WI38 (cell line): ENCODE data around the gene SLC2A14.
"Not testable (repeated sequence)": the region's sequence is repeated elsewhere in the genome, so short reads cannot be mapped to it uniquely, and the experiment has no call there.

Experiments used
- H3K4me3 ChIP-seq: 2 replicates; pipeline ENCODE4 v1.5.1; 2011; ENCODE audit warnings: low read depth, mild to moderate bottlenecking, control low read depth, low read length
- TF ChIP-seq, protein P1 (sequence below): IDR thresholded peaks from 2 replicates; pipeline ENCODE4 v1.5.1; 2012; ENCODE audit warnings: low read depth, mild to moderate bottlenecking, control low read depth, low read length

SLC2A14 gene

GRCh38 chr12:7837366-7837765, 35.3 kb downstream of the SLC2A14 start:
- no peak overlapping the region for H3K4me3 ChIP-seq
- TF ChIP-seq, protein P1, sequence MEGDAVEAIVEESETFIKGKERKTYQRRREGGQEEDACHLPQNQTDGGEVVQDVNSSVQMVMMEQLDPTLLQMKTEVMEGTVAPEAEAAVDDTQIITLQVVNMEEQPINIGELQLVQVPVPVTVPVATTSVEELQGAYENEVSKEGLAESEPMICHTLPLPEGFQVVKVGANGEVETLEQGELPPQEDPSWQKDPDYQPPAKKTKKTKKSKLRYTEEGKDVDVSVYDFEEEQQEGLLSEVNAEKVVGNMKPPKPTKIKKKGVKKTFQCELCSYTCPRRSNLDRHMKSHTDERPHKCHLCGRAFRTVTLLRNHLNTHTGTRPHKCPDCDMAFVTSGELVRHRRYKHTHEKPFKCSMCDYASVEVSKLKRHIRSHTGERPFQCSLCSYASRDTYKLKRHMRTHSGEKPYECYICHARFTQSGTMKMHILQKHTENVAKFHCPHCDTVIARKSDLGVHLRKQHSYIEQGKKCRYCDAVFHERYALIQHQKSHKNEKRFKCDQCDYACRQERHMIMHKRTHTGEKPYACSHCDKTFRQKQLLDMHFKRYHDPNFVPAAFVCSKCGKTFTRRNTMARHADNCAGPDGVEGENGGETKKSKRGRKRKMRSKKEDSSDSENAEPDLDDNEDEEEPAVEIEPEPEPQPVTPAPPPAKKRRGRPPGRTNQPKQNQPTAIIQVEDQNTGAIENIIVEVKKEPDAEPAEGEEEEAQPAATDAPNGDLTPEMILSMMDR = no peak

- no peak overlapping the region for H3K4me3 ChIP-seq
- TF ChIP-seq, protein P1 = no peak
Observed at GRCh38 chr12:7835766-7836165, 36.9 kb downstream of the SLC2A14 start.

- TF ChIP-seq, protein P1 = no peak
- no peak overlapping the region for H3K4me3 ChIP-seq
Observed at GRCh38 chr12:7835116-7835515, 37.6 kb downstream of the SLC2A14 start.

DNA sequence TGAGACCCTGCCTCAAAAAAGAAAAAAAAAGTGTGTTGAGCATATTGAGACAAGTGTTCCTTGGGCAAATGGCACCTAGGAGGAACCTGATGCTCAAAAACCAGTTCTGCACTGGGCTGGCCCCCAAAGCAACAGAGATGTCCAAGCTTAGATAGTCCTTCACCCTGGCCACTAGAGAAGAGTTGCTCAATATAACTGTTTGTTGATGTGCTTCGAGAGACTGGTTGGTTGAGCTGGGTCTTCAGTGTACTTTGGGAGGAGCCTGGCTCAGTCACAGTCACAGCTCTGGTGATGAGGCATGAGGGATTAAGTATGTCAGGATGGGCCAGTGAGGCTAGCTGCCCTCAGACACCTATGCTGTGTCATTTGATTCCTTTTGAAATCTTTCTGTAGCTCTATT, 38.0 kb downstream of the SLC2A14 start:
- H3K4me3 ChIP-seq = no peak overlapping the region
- TF ChIP-seq, protein P1 = no peak

DNA sequence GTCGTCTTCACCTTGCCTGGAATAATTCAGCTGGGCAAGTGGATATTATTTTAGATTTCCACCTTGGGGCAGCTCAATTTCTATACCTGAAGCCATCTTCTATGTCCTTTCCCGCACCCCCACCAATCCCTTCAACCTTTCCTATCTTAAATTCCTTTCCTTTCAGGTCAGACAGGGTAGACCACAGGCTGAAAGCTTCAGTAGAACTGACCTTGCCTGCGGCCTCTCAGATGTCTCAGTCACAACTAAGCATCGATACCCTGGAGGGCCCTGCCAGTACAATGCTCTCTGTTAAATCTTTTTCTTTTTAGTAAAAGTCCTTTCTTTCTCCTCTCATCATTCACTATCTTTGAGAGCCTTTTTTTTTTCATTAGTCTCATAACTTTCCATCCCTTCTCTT, 38.9 kb downstream of the SLC2A14 start:
- H3K4me3 ChIP-seq = no peak overlapping the region
- TF ChIP-seq, protein P1 = no peak

DNA sequence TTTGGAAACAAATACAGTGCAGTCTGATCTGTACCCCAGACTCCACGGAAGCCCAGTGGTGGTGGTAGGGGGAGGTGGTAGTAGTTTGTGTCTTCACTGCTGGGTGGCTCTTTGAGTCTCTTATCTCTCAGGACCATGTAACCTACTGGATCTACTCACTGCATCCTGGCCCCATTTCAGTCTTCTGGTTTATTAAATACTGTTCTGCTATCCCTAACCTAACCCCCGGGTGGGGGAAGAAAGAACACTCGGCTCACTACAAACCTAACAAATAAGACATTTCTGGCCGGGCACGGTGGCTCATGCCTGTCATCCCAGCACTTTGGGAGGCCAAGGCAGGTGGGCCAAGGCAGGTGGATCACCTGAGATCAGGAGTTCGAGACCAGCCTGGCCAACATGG, 39.5 kb downstream of the SLC2A14 start:
- H3K4me3 ChIP-seq = not testable (repeated sequence)

DNA sequence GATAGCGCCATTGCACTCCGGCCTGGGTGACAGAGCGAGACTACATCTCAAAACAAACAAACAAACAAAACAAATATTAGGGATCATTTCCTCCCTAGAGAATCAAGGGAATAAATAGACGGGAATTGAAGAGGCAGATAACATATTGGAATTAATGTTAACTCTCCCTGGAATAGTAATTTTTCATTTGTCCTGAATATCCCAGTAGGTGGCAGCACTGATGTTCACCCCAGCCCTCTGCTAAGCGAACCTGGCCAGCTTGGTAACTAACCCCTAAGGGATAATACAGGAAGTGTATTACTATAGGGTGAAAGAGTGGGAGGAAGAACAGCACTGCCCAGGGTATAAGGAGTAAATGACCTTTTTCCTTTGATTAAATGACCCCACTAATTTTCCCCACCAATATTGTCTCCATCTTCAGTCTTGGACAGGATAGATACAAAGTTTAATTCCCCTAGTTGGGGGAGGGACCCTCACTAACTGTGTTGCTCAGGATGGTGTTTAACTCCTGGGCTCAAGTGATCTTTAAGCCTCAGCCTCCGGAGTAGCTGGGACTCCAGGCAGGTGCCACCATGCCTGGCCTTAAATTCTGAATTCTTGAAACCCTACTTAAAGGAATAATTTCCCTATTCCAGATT, 40.5 kb downstream of the SLC2A14 start:
- no peak overlapping the region for H3K4me3 ChIP-seq
- TF ChIP-seq, protein P1 = peak; percentile 56

DNA sequence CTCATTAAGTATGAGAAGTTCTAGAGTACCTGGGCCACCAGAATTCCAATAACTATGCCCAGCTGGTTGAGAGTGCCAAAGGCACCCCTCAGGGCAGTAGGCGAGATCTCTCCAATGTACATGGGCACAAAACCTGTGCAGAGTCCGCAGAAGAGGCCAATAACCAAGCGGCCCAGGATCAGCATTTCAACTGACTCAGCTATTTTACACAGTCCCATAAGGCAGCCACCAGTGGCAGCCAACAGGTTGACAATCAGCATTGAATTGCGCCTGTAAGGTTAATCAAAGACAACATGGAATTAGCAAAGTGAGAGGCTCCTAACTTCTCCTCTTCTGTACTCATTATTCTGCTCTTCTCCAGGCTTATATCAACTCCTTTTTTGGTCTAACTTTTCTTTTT, 43.0 kb downstream of the SLC2A14 start:
- not testable (repeated sequence) for H3K4me3 ChIP-seq

- not testable (repeated sequence) for H3K4me3 ChIP-seq
Observed at GRCh38 chr12:7825754-7826153, 47.0 kb downstream of the SLC2A14 start.
